Keratinocyte (primary cell): ENCODE data around the gene MRPL10. TPM values are rescaled to one million over a fixed set of nuclear protein-coding genes. Genes with fewer than 3 reads are reported as not detected.

ENCODE experiments used
- DNase-seq: peaks from one replicate; pipeline ENCODE4 v3.0.0-alpha.2; 2011; ENCODE audit warnings: low read depth, missing footprints, low spot score
- FAIRE-seq: peaks from 2 replicates; lab custom pipeline; 2011; peaks lifted over from hg19 to GRCh38; lab: Jason Lieb, UNC
- H2AFZ ChIP-seq: 2 replicates; pipeline ENCODE4 v1.6.0; 2012; ENCODE audit warnings: low read length, control low read depth, inconsistent platforms; ENCODE audit not compliant: control insufficient read depth
- H3K27ac ChIP-seq: 2 replicates; pipeline ENCODE4 v1.5.1; 2011; ENCODE audit warnings: low read length; ENCODE audit not compliant: control insufficient read depth, insufficient read depth
- H3K27me3 ChIP-seq: 3 replicates; pipeline ENCODE4 v1.6.0; 2011; ENCODE audit warnings: low read length; ENCODE audit not compliant: control insufficient read depth, insufficient read depth; ENCODE audit errors: extremely low read depth
- H3K36me3 ChIP-seq, 2 experiments: 2 replicates in 1 of 2; 3 replicates in 1 of 2; pipeline ENCODE4 v1.5.1; 2011; ENCODE audit warnings: low read length in 2 of 2, mild to moderate bottlenecking in 1 of 2; ENCODE audit not compliant: control insufficient read depth in 2 of 2, insufficient read depth in 2 of 2; ENCODE audit errors: extremely low read depth in 1 of 2
- H3K4me1 ChIP-seq: 3 replicates; pipeline ENCODE4 v1.5.1; 2011; ENCODE audit warnings: low read length; ENCODE audit not compliant: control insufficient read depth, insufficient read depth; ENCODE audit errors: extremely low read depth
- H3K4me2 ChIP-seq: 3 replicates; pipeline ENCODE4 v1.6.0; 2011; ENCODE audit warnings: low read depth, low read length; ENCODE audit not compliant: control insufficient read depth, insufficient read depth; ENCODE audit errors: extremely low read depth
- H3K4me3 ChIP-seq, 3 experiments: fragments of 200-600 bp in 1 of 3; sonication (generic) in 1 of 3; 2 replicates in 2 of 3; 3 replicates in 1 of 3; pipeline ENCODE4 v1.5.1; 2011 to 2016; ENCODE audit warnings: low read length in 3 of 3, mild to moderate bottlenecking in 3 of 3, control low read depth in 2 of 3, inconsistent platforms in 1 of 3, low read depth in 1 of 3, mixed read lengths in 1 of 3, mixed run types in 1 of 3, moderate library complexity in 1 of 3; ENCODE audit not compliant: control insufficient read depth in 2 of 3, insufficient read depth in 2 of 3; ENCODE audit errors: extremely low read depth in 1 of 3
- H3K79me2 ChIP-seq: 2 replicates; pipeline ENCODE4 v1.6.0; 2012; ENCODE audit warnings: low read length; ENCODE audit not compliant: control insufficient read depth, insufficient read depth
- H3K9ac ChIP-seq: 3 replicates; pipeline ENCODE4 v1.6.0; 2011; ENCODE audit warnings: low read length; ENCODE audit not compliant: control insufficient read depth, insufficient read depth; ENCODE audit errors: extremely low read depth
- H3K9me1 ChIP-seq: 3 replicates; pipeline ENCODE4 v1.6.0; 2011; ENCODE audit warnings: low read length; ENCODE audit not compliant: control insufficient read depth, insufficient read depth; ENCODE audit errors: extremely low read depth
- H3K9me3 ChIP-seq: 2 replicates; pipeline ENCODE4 v1.5.1; 2012; ENCODE audit warnings: low read depth, low read length; ENCODE audit not compliant: control insufficient read depth
- H4K20me1 ChIP-seq: 3 replicates; pipeline ENCODE4 v1.6.0; 2011; ENCODE audit warnings: low read length; ENCODE audit not compliant: control insufficient read depth, insufficient read depth; ENCODE audit errors: extremely low read depth
- CTCF ChIP-seq, 3 experiments: IDR thresholded peaks in 1 of 3; conservative IDR thresholded peaks in 1 of 3; optimal IDR thresholded peaks in 1 of 3; 2 replicates in 2 of 3; 3 replicates in 1 of 3; pipeline versions ENCODE3 to v1.5.1; 2011; ENCODE audit warnings: low read length in 3 of 3, mild to moderate bottlenecking in 3 of 3, moderate library complexity in 2 of 3, control low read depth in 1 of 3, inconsistent platforms in 1 of 3; ENCODE audit not compliant: insufficient read depth in 2 of 3; ENCODE audit errors: extremely low read depth in 1 of 3
- EZH2 ChIP-seq: IDR thresholded peaks from one replicate; pipeline ENCODE4 v1.6.1; 2012; ENCODE audit warnings: inconsistent platforms, mild to moderate bottlenecking, low read length, moderate library complexity
- dilution Hi-C: fragments of 300-500 bp; cut with MboI; formaldehyde crosslinking; loops from one replicate; pipeline ENCODE4 v1.7.0; 2020; ENCODE audit warnings: low sequenced_read_pairs; ENCODE audit not compliant: extremely low pct_ligation_motif_present
- polyA plus RNA-seq, 5 experiments: library from polyadenylated mRNA; depleted of rRNA in 3 of 5; stranded (reverse) in 3 of 5; stranded (forward) in 1 of 5; unstranded in 1 of 5; fragments of >200 nt; gene quantifications; 1 replicate in 1 of 5; 2 replicates in 3 of 5; 3 replicates in 1 of 5; pipeline versions ENCODE4 v1.2.1 to v1.2.3, GENCODE V29; 2011 to 2012; ENCODE audit warnings: missing spikeins in 2 of 5, low read depth in 1 of 5, low replicate concordance in 1 of 5

Gene MRPL10
- polyA plus RNA-seq, 1 donor (not counting 4 experiments of a cell fraction or from before 2014, with no cell fraction given), result 42.4 TPM

- Histone ChIP-seq H3K4me3 (no peak overlapping the region), H3K4me1 (peaks cover 23% of the 10 kb centered on the region), H2AFZ (no peak overlapping the region), H3K27ac (no peak overlapping the region), H3K79me2 (peaks cover under 1% of the 10 kb centered on the region), H3K9me1 (no peaks in the 10 kb centered on the region), H3K9ac (no peak overlapping the region), H3K9me3 (no peaks in the 10 kb centered on the region), H3K4me2 (no peak overlapping the region), H4K20me1 (no peaks in the 10 kb centered on the region), H3K27me3 (peaks cover 46% of the 10 kb centered on the region), H3K36me3 (no peaks in the 10 kb centered on the region)
- DNase-seq (no peak), FAIRE-seq (no peak)
- dilution Hi-C loops, result no loop called here
- no peak for TF ChIP-seq CTCF (optimal IDR thresholded peaks at IDR 0.05 in 1 of 3, IDR thresholded peaks at IDR 0.05 in 1 of 3, conservative IDR thresholded peaks at IDR 0.05 in 1 of 3; ENCODE audit: extremely low read depth in 1 of 3, insufficient read depth in 2 of 3, low read length in 3 of 3)
- TF ChIP-seq EZH2, result no peak
Observed at GRCh38 chr17:47853616-47854015, 22.3 kb upstream of the MRPL10 start.

GRCh38 chr17:47852113-47852949 lies 21.0 kb upstream of the MRPL10 start:
- no peak for FAIRE-seq
- peaks cover 46% of the 10 kb centered on the region for H3K27me3 ChIP-seq
- dilution Hi-C loops, result no loop called here

More at GRCh38 chr17:47852113-47852949, 21.0 kb upstream of the MRPL10 start:
- H3K4me1 ChIP-seq, result peaks cover 24% of the 10 kb centered on the region
- H3K4me2 ChIP-seq, result peak overlapping the region; percentile 58
- H3K9me3 ChIP-seq, result no peaks in the 10 kb centered on the region
- H3K9me1 ChIP-seq, result no peaks in the 10 kb centered on the region
- H3K27ac ChIP-seq, result no peak overlapping the region
- no peaks in the 10 kb centered on the region for H4K20me1 ChIP-seq
- no peaks in the 10 kb centered on the region for H3K36me3 ChIP-seq
- peaks cover 2% of the 10 kb centered on the region for H3K79me2 ChIP-seq
- TF ChIP-seq CTCF (optimal IDR thresholded peaks at IDR 0.05 in 1 of 3, IDR thresholded peaks at IDR 0.05 in 1 of 3, conservative IDR thresholded peaks at IDR 0.05 in 1 of 3; ENCODE audit: extremely low read depth in 1 of 3, insufficient read depth in 2 of 3, low read length in 3 of 3) (no peak), EZH2 (peak; percentile 72)
- H2AFZ ChIP-seq, result no peak overlapping the region
- no peak for DNase-seq
- H3K4me3 ChIP-seq, result no peak overlapping the region
- no peak overlapping the region for H3K9ac ChIP-seq
